Gastrocnemius medialis (tissue), 4 donors: ENCODE measurements around the gene COL6A3. TPM values are rescaled to one million over a fixed set of nuclear protein-coding genes. Genes with fewer than 3 reads are reported as not detected.
"Not testable (repeated sequence)": the region's sequence is repeated elsewhere in the genome, so short reads cannot be mapped to it uniquely, and the experiment has no call there.

Experiments
- ATAC-seq, 2 donors: fragments of 150-250 bp; one replicate each; pipeline ENCODE4 v1.9.1; 2016
- DNase-seq, 2 donors: peaks; one replicate each; pipeline ENCODE4 v3.0.0-alpha.2; 2019
- H3K27ac ChIP-seq, 4 donors: fragments of 200-600 bp; sonication (generic); 1 replicate in 1 of 4; 2 replicates in 3 of 4; pipeline ENCODE4 v1.5.1; 2016 to 2018; ENCODE audit warnings: mild to moderate bottlenecking in 2 of 4, moderate library complexity in 1 of 4
- H3K27me3 ChIP-seq, 3 donors: fragments of 200-600 bp; sonication (generic) in 2 of 3; 1 replicate in 1 of 3; 2 replicates in 2 of 3; pipeline versions ENCODE4 v1.5.1 to v1.6.0; 2016 to 2019; ENCODE audit warnings: mild to moderate bottlenecking in 1 of 3, moderate library complexity in 1 of 3
- H3K36me3 ChIP-seq, 2 donors: fragments of 200-600 bp; sonication (generic) in 1 of 2; one replicate each; pipeline ENCODE4 v1.5.1; 2017 to 2018
- H3K4me1 ChIP-seq, 2 donors: fragments of 200-600 bp; sonication (generic) in 1 of 2; one replicate each; pipeline ENCODE4 v1.5.1; 2016 to 2017; ENCODE audit warnings: mild to moderate bottlenecking in 2 of 2
- H3K4me3 ChIP-seq, 4 donors: fragments of 200-600 bp; sonication (generic) in 3 of 4; 1 replicate in 1 of 4; 2 replicates in 3 of 4; pipeline ENCODE4 v1.5.1; 2016 to 2019; ENCODE audit warnings: mild to moderate bottlenecking in 2 of 4
- H3K9me3 ChIP-seq, 3 donors: fragments of 200-600 bp; sonication (generic) in 2 of 3; 1 replicate in 1 of 3; 2 replicates in 2 of 3; pipeline ENCODE4 v1.5.1; 2016 to 2019
- POLR2A ChIP-seq, 2 donors: fragments of 450-650 bp; IDR thresholded peaks; one replicate each; pipeline ENCODE4 v1.6.1; 2017; ENCODE audit warnings: antibody characterized with exemption in 2 of 2, mild to moderate bottlenecking in 2 of 2, moderate library complexity in 2 of 2
- in situ Hi-C, 4 donors: fragments of 200-750 bp; cut with MboI; loops; one replicate each; pipeline versions ENCODE4 v1.15.0 to v1.8.0; 2017; ENCODE audit warnings: low sequenced_read_pairs in 4 of 4
- intact Hi-C: fragments of 100-400 bp; cut with DNase I; formaldehyde crosslinking; loops from one replicate; pipeline ENCODE4 v1.15.1; 2023; ENCODE audit warnings: low total_unique reads
- total RNA-seq, 4 donors: library from RNA; depleted of rRNA; stranded (reverse); fragments of >200 nt; gene quantifications; one replicate each; pipeline versions ENCODE4 v1.1.0 to v1.2.3, GENCODE V29; 2016
- TF ChIP-seq, protein P1 (sequence below), 5 experiments: fragments of 450-650 bp in 3 of 5; fragments of 200-600 bp in 2 of 5; sonication (generic) in 2 of 5; IDR thresholded peaks in 4 of 5; conservative IDR thresholded peaks in 1 of 5; 1 replicate in 4 of 5; 2 replicates in 1 of 5; pipeline ENCODE4 v1.5.1; 2016 to 2019; ENCODE audit warnings: antibody characterized with exemption in 5 of 5, mild to moderate bottlenecking in 3 of 5, moderate library complexity in 3 of 5

Gene COL6A3
- total RNA-seq, 4 donors from 2014 or later, result 45.3 to 150 (median 108) TPM

- Histone ChIP-seq H3K27me3 (no peaks in the 10 kb centered on the region), H3K4me3 (no peak overlapping the region), H3K27ac (peak overlapping the region in 2 of 4 donors; percentile 47 to 72), H3K36me3 (no peaks in the 10 kb centered on the region), H3K9me3 (no peaks in the 10 kb centered on the region), H3K4me1 (peaks cover 5 to 12% of the 10 kb centered on the region in 2 donors)
- intact Hi-C loops (no loop called here), in situ Hi-C loops (no loop called here)
- TF ChIP-seq, protein P1, sequence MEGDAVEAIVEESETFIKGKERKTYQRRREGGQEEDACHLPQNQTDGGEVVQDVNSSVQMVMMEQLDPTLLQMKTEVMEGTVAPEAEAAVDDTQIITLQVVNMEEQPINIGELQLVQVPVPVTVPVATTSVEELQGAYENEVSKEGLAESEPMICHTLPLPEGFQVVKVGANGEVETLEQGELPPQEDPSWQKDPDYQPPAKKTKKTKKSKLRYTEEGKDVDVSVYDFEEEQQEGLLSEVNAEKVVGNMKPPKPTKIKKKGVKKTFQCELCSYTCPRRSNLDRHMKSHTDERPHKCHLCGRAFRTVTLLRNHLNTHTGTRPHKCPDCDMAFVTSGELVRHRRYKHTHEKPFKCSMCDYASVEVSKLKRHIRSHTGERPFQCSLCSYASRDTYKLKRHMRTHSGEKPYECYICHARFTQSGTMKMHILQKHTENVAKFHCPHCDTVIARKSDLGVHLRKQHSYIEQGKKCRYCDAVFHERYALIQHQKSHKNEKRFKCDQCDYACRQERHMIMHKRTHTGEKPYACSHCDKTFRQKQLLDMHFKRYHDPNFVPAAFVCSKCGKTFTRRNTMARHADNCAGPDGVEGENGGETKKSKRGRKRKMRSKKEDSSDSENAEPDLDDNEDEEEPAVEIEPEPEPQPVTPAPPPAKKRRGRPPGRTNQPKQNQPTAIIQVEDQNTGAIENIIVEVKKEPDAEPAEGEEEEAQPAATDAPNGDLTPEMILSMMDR (IDR thresholded peaks at IDR 0.05 in 4 of 5, conservative IDR thresholded peaks at IDR 0.05 in 1 of 5), result no peak
- ATAC-seq, result peak in 1 of 2 donors; percentile 47
- DNase-seq, result no peak
Observed at GRCh38 chr2:237306083-237306786, 107.7 kb downstream of the COL6A3 start.

DNA sequence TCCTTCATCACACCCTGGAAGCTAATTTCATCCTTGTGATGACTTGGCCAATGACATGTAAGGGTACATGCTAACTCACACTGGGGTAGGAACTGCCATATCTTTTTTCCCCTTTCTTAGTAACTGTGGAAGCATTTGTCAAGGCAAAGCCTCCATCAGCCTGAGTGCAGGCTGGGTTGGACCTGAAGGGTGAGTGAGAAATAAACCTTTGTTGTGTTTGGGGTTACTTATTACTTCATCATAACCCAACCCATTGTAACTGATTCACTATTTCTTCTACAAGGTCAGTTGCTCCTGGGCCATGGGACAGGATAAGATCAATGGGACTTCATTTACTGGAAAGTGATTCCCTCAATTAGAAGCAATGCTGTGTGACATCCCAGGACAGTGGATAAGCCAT is 108.4 kb downstream of the COL6A3 start:
- ATAC-seq (no peak), DNase-seq (no peak)
- in situ Hi-C loops (no loop called here), intact Hi-C loops (no loop called here)
- Histone ChIP-seq H3K9me3 (no peaks in the 10 kb centered on the region), H3K4me3 (no peak overlapping the region), H3K27me3 (no peaks in the 10 kb centered on the region), H3K27ac (no peak overlapping the region), H3K36me3 (no peaks in the 10 kb centered on the region), H3K4me1 (peaks cover 7 to 14% of the 10 kb centered on the region in 2 donors)
- TF ChIP-seq POLR2A (IDR thresholded peaks at IDR 0.05), result no peak
- TF ChIP-seq, protein P1 (IDR thresholded peaks at IDR 0.05 in 4 of 5, conservative IDR thresholded peaks at IDR 0.05 in 1 of 5), result no peak

DNA sequence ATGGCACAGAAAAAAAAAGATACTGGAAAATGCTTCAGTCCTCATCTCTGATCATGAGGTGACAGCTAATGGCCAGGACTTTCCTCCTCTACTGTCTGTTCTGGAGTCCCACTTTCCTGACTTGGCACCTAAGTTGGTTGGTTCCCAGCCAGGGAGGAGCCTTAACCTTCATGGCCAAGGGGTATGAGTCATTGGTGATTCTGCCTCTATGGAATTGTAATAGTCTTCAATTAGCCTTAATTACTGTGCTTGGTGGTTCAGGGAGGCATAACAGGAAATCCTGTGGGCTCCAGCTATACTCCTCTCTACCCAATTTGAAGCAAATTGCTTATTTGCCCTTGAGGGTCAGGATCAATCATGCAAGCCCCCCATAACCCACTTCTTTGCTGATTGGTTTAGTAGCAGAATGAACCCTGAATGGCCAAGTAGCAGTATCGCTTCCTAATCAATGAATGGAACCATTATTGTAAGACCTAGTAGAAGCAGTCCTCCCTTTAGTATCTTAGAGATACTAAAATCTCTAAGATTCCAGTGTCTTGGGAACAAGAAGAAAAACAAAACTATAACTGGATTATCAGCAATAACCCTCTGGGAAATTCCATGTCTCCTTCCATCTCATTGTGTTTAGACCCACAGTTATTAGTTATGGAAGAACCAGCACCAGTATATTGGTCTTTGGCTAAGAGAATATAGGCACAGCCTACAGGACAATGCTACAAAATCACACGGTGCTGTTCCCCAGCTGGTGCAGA is 109.0 kb downstream of the COL6A3 start:
- no peaks in the 10 kb centered on the region for H3K36me3 ChIP-seq
- peaks cover 10 to 19% of the 10 kb centered on the region in 2 donors for H3K4me1 ChIP-seq
- in situ Hi-C loops, result no loop called here
- ATAC-seq (no peak), DNase-seq (no peak)
- no peak overlapping the region for H3K4me3 ChIP-seq
- H3K9me3 ChIP-seq, result no peaks in the 10 kb centered on the region
- no peak overlapping the region for H3K27ac ChIP-seq
- intact Hi-C loops, result no loop called here
- H3K27me3 ChIP-seq, result no peaks in the 10 kb centered on the region
- TF ChIP-seq, protein P1 (IDR thresholded peaks at IDR 0.05 in 4 of 5, conservative IDR thresholded peaks at IDR 0.05 in 1 of 5), result no peak
- no peak for TF ChIP-seq POLR2A (IDR thresholded peaks at IDR 0.05)

DNA sequence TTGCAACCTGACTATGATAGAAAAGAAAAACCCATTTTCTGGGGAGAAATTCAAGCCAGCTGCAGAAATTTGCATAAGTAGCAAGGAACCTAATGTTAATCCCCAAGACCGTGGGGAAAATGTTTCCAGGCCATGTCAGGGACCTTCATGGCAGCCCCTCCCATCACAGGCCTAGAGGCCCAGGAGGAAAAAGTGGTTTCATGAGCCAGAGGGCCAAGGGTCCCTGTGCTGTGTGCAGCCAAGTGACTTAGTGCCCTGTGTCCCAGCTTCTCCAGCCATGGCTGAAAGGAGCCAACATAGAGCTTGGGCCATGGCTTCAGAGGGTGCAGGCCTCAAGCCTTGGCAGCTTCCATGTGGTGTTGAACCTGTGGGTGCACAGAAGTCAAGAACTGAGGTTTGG is 110.7 kb downstream of the COL6A3 start:
- H3K9me3 ChIP-seq, H3K4me3 ChIP-seq, intact Hi-C loops, H3K27me3 ChIP-seq, DNase-seq, H3K27ac ChIP-seq, H3K36me3 ChIP-seq, ATAC-seq, in situ Hi-C loops: not testable (repeated sequence)
- H3K4me1 ChIP-seq, result peaks cover 17 to 24% of the 10 kb centered on the region in 2 donors

GRCh38 chr2:237301595-237301994 is 112.4 kb downstream of the COL6A3 start:
- Histone ChIP-seq H3K36me3 (no peaks in the 10 kb centered on the region), H3K4me3 (no peak overlapping the region), H3K27ac (no peak overlapping the region), H3K4me1 (peaks cover 17 to 26% of the 10 kb centered on the region in 2 donors), H3K27me3 (no peaks in the 10 kb centered on the region), H3K9me3 (no peaks in the 10 kb centered on the region)
- ATAC-seq, result no peak
- intact Hi-C loops, result no loop called here
- in situ Hi-C loops, result no loop called here
- TF ChIP-seq, protein P1 (IDR thresholded peaks at IDR 0.05 in 4 of 5, conservative IDR thresholded peaks at IDR 0.05 in 1 of 5), result no peak
- no peak for TF ChIP-seq POLR2A (IDR thresholded peaks at IDR 0.05)
- DNase-seq, result no peak
